ENCODE measurements around the gene ART3.

DNA sequence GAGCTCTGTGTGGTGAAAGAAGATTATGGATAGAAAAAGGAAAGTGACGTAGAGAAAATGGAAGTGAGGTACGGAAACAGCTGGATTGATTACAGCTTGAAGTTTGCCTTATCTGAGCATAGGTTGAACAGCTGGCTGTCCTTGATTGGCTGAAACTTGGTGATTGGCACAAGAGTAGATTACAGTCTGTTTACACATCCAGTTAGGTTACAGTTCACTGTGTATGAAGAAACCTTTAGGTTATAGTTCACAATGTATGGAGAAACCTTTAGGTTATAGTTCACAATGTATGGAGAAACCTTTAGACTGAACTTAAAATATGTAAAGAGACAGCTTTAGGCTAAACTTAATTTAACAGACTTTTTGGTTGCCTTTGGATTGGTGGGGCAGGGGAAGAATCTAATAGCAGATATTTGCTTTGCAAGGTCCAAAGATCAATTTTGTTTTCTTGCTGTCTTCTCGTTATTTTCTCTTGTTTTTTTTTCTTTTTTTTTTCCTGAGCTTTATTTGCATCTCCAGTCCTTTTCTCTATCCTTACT, 15.6 kb upstream of the ART3 start:
- TF ChIP-seq, protein P1, sequence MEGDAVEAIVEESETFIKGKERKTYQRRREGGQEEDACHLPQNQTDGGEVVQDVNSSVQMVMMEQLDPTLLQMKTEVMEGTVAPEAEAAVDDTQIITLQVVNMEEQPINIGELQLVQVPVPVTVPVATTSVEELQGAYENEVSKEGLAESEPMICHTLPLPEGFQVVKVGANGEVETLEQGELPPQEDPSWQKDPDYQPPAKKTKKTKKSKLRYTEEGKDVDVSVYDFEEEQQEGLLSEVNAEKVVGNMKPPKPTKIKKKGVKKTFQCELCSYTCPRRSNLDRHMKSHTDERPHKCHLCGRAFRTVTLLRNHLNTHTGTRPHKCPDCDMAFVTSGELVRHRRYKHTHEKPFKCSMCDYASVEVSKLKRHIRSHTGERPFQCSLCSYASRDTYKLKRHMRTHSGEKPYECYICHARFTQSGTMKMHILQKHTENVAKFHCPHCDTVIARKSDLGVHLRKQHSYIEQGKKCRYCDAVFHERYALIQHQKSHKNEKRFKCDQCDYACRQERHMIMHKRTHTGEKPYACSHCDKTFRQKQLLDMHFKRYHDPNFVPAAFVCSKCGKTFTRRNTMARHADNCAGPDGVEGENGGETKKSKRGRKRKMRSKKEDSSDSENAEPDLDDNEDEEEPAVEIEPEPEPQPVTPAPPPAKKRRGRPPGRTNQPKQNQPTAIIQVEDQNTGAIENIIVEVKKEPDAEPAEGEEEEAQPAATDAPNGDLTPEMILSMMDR (conservative IDR thresholded peaks at IDR 0.05; ENCODE audit: low read length): no peak
- TF ChIP-seq EZH2phosphoT487 (IDR thresholded peaks at IDR 0.05; ENCODE audit: borderline replicate concordance, low read depth, low read length): no peak

Data from OCI-LY7 (cell line).